ENCODE data around the gene RGSL1.

- TF ChIP-seq NBN (IDR thresholded peaks at IDR 0.05; ENCODE audit: low read depth) (no peak), E4F1 (CRISPR knock-in tag; IDR thresholded peaks at IDR 0.05; ENCODE audit: borderline replicate concordance) (no peak), HINFP (tag; conservative IDR thresholded peaks at IDR 0.05; ENCODE audit: low read depth) (no peak), JUND (IDR thresholded peaks at IDR 0.05; ENCODE audit: borderline replicate concordance, low read depth, low read length) (no peak), JUND (tag; IDR thresholded peaks at IDR 0.05; ENCODE audit: borderline replicate concordance, low read depth, low read length) (no peak)
Observed at GRCh38 chr1:182415789-182416188, 34.2 kb upstream of the RGSL1 start.
